Measurements from ENCODE around the gene ARMC12.
A peak's percentile ranks its signal among the peaks of the same experiment; 100 is the strongest.

The ARMC12 gene

GRCh38 chr6:35724471-35724870 lies 12.4 kb upstream of the ARMC12 start:
- DNase-seq (ENCODE audit: low spot score), result no peak
- CTCF ChIA-PET, result interaction anchor here (0.6 kb wide), 1 partner anchor 13 kb away, joined by 3 read pairs; no protein-coding TSS in a partner anchor
- POLR2A ChIA-PET (ENCODE audit: low non-redundant PET), result no interaction called here
- TF ChIP-seq, protein P1, sequence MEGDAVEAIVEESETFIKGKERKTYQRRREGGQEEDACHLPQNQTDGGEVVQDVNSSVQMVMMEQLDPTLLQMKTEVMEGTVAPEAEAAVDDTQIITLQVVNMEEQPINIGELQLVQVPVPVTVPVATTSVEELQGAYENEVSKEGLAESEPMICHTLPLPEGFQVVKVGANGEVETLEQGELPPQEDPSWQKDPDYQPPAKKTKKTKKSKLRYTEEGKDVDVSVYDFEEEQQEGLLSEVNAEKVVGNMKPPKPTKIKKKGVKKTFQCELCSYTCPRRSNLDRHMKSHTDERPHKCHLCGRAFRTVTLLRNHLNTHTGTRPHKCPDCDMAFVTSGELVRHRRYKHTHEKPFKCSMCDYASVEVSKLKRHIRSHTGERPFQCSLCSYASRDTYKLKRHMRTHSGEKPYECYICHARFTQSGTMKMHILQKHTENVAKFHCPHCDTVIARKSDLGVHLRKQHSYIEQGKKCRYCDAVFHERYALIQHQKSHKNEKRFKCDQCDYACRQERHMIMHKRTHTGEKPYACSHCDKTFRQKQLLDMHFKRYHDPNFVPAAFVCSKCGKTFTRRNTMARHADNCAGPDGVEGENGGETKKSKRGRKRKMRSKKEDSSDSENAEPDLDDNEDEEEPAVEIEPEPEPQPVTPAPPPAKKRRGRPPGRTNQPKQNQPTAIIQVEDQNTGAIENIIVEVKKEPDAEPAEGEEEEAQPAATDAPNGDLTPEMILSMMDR (conservative IDR thresholded peaks at IDR 0.05; ENCODE audit: low read depth), result no peak
- peak overlapping the region; percentile 100 for H3K27ac ChIP-seq

DNA sequence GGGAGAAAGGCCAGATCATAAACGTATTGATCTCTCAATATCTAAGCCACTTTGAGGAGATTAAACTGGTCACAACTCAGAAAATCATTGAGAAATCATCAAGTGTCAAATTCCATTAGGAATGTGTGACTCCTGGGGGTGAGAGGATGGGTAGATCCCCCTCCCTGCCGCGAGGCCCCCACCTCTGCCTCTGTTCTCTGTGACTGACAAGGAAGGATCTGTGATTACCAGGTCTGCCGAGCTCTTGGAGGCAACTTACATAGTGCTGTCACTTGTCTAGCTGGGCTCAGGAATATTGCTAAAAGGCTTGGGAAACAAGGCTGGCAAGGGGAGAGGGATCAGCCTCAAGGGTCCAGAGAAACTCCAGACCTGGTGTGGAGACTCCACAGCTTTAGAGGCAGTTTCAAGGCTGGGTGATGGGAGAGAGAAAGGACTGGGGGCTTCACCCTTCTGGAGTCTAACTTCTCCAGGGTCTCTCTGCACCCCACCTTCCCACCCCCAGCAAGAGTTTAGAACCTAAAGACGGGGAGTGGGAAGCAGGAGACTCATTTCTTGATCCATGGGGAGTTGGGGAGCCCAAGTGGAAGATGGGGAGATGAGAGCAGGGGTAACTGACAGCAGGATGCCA lies 11.6 kb upstream of the ARMC12 start:
- ChIA-PET POLR2A (ENCODE audit: low non-redundant PET) (no interaction called here), CTCF (interaction anchor here (0.6 to 0.7 kb wide), 2 partner anchors 12 to 427 kb away, joined by 3 read pairs; no protein-coding TSS in a partner anchor)
- H3K27ac ChIP-seq, result peak overlapping the region; percentile 100
- TF ChIP-seq, protein P1 (conservative IDR thresholded peaks at IDR 0.05; ENCODE audit: low read depth), result no peak
- DNase-seq (ENCODE audit: low spot score), result no peak

DNA sequence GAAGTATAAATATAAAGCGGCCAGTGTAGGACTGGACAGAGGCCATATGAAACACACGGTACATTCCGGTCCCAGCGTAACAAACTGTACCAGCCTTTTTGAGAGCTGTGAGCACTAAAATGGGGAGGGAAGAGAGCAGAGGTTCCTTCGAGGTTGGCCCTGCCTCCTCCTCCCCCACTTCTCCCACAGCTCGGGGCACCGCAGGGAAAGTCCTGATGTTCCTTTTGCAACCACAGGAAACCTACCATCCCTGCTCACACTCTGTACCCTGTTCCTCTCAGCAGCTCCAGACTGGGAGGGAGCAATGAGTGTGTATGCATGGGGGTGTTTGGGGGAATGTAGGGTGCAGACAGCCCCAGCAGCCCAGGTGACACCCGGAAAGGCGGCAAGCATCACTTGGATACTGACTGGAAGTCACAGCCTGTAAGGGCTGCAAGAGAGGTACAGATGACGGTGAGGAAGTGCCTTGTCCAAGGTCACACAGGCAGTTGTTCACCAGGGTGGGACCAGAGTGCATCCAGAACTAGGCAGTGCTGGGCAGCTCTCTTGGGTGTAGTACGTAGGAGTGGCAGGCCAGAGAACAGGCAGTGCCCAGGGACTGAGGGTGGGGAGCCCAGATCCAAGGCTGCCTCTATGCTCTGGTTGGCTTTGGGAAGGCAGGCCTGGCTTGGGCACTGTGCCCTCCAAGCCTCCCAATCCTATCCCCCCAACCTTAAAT lies 11.0 kb upstream of the ARMC12 start:
- H3K27ac ChIP-seq, result peak overlapping the region; percentile 100
- DNase-seq (ENCODE audit: low spot score), result peak; percentile 46
- CTCF ChIA-PET, result interaction anchor here (0.6 to 0.7 kb wide), 2 partner anchors 102 to 428 kb away, joined by 3 to 4 read pairs; no protein-coding TSS in a partner anchor
- TF ChIP-seq, protein P1 (conservative IDR thresholded peaks at IDR 0.05; ENCODE audit: low read depth), result no peak
- POLR2A ChIA-PET (ENCODE audit: low non-redundant PET), result no interaction called here

DNA sequence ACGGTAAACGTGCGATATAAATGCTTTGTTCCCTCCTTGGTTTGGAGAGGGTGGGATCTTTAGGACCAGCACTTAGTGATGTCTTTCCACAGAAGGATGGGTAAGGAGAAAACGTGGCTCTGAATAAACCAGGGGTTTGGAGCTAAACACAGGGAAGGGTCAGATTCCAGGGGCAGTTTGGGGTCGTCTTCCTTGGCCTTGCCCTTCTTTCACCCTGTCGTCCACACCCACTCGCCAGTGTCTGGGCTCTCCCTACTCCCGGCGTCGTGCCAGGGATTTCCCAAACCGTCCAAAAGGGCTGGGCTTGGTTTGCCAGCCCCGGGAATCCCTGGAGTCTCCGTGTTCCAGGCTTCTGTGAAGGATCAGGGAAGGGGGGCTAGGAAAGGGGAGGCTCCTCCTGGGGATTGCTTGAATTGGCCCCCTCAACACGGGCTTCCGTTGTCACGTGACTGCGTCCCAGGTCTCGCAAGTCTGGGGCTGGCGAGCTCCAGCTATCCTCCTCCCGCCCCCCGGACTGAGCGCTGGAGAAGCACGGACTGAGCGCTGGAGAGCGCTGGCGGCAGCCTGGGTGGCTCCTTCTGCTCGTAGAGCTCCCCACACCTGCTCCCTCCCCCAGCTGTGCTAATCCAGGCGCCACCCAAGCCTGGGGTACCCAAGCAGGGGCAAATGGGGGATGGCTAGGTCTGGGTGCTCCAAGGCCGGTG lies 9.4 kb upstream of the ARMC12 start:
- peak overlapping the region; percentile 100 for H3K27ac ChIP-seq
- ChIA-PET CTCF (interaction anchor here (0.6 to 1.3 kb wide), 2 partner anchors 64 to 135 kb away, joined by 3 read pairs; no protein-coding TSS in a partner anchor), POLR2A (ENCODE audit: low non-redundant PET) (no interaction called here)
- TF ChIP-seq, protein P1 (conservative IDR thresholded peaks at IDR 0.05; ENCODE audit: low read depth), result no peak
- DNase-seq (ENCODE audit: low spot score), result peak; percentile 60

DNA sequence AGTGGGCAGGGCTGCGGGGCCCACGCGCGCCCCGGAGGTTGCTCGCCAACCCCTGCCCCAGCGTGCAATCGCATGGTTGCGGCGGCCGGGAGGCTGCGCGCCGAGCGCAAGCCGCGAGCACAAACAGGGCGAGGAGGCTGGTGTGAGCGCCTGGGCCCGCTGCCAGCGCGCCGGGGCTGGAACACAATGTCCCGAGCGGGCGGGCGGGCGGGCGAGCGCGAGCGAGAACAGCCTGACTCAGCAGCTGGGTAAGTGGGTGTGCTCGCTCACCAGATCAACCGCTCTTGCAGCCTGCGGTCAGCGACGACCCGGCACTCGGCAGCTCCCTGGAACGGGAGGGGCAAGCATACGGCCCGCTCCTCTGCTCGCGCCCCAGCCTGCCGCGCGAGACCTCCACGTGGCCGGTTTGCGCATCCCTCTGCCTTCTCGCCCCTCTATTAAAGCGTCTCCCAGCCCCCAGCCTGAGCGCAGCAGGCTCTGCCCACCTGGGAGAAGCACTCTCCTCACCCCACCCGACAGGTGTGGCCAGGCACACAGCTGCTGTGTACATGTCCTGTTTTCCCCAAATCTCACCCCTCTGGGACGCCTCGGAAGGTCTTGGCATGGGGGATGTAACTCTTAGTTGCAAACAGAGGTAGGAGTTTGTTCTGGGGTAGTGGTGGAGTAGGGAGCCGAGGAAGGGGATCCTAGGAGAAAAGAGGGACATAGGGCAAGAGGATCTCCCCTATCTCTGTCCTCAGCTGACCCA lies 8.7 kb upstream of the ARMC12 start:
- DNase-seq (ENCODE audit: low spot score), result peak; percentile 89
- ChIA-PET CTCF (interaction anchor here (0.6 to 1.3 kb wide), 8 partner anchors 34 to 574 kb away, joined by 3 to 4 read pairs (median 3); no protein-coding TSS in a partner anchor), POLR2A (ENCODE audit: low non-redundant PET) (no interaction called here)
- TF ChIP-seq, protein P1 (conservative IDR thresholded peaks at IDR 0.05; ENCODE audit: low read depth), result no peak
- peak overlapping the region; percentile 100 for H3K27ac ChIP-seq
